ENCODE results near the gene SZT2.

SZT2 gene

DNA sequence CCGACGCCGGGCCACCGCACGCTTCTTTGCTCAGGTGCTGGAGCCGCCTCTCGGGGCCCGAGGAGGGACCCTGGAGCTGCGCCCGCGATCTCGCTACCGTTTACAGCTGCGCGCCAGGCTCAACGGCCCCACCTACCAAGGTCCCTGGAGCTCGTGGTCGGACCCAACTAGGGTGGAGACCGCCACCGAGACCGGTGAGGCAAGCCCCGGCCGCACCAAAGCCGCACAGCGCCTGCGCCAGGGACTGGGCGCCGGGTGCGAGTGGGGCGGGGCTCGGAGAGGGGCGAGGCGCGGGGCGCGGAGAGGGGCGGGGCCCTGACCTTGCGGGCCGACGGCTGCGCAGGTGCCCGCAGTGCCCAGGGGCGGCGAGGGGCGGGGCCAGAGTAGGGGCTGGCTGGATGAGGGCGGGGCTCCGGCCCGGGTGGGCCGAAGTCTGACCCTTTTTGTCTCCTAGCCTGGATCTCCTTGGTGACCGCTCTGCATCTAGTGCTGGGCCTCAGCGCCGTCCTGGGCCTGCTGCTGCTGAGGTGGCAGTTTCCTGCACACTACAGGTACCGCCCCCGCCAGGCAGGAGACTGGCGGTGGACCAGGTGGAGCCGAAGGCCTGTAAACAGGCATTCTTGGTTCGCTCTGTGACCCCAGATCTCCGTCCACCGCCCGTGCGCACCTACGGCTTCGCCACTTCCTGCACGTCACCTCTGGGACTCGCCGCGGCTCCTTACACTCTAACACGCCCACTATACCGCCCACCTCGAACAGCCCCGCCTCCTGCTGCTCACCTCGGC is 40.7 kb upstream of the SZT2 start:
- peak overlapping the region; percentile 62 for H3K4me3 ChIP-seq (ENCODE audit: low read length)
- DNase-seq (ENCODE audit: low read depth) = no peak

DNA sequence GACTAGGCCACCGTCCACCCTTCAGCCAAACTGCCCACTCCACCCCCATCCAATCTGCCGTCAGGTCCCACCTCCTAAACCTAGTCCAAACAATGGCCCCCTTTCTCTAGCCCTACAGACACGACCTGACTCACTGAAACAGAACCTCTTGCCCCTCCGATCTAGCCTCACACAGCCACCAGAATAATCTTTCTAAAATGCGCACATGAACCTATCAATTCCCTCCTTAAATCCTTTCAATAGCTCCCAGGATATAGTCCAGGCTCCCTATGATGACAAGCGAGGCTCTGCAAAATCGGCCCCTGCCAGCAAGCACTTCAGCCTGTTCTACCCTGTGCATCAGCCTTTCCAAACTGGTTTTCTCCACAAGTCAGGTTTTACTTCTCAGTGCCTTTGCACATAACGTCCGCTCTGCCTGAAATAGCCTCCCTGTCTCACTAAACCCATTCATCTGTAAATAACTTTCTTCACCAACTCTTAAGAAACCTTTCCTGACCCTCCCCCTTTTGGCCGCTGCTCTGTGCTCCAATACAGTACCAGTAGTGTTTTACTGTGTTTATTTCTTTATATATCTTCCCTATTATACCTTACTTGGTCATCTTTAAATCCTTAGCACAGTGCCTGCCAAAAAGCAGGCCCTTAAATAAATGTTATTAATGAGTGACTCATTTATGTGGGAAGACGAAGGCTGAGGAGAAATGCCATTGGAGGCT is 39.9 kb upstream of the SZT2 start:
- TF ChIP-seq, protein P1, sequence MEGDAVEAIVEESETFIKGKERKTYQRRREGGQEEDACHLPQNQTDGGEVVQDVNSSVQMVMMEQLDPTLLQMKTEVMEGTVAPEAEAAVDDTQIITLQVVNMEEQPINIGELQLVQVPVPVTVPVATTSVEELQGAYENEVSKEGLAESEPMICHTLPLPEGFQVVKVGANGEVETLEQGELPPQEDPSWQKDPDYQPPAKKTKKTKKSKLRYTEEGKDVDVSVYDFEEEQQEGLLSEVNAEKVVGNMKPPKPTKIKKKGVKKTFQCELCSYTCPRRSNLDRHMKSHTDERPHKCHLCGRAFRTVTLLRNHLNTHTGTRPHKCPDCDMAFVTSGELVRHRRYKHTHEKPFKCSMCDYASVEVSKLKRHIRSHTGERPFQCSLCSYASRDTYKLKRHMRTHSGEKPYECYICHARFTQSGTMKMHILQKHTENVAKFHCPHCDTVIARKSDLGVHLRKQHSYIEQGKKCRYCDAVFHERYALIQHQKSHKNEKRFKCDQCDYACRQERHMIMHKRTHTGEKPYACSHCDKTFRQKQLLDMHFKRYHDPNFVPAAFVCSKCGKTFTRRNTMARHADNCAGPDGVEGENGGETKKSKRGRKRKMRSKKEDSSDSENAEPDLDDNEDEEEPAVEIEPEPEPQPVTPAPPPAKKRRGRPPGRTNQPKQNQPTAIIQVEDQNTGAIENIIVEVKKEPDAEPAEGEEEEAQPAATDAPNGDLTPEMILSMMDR (conservative IDR thresholded peaks at IDR 0.05; ENCODE audit: low read depth, low read length) = no peak
- H3K4me3 ChIP-seq (ENCODE audit: low read length) = peak overlapping the region; percentile 62
- peak; percentile 89 for DNase-seq (ENCODE audit: low read depth)

More for the DNA sequence above, 40.7 kb upstream of the SZT2 start:
- TF ChIP-seq, protein P1 (conservative IDR thresholded peaks at IDR 0.05; ENCODE audit: low read depth, low read length) = no peak

DNA sequence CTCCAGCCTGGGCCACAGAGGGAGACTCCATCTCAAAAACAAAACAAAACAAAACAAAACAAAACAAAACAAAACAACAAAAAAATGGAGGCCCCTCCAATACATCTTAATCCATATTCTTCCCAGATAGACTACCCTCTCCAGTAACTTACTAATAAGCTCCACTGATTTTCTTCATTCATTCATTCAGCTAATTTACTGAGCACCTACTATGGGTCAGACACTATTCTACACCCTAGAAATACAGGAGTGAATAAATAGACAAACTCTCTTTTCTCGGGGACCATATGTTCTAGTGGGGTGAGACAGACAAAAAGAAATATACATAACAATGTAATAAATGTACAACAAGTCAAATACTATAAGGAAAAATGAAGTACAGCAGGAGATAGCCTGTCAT is 38.7 kb upstream of the SZT2 start:
- DNase-seq (ENCODE audit: low read depth) = no peak
- TF ChIP-seq, protein P1 (conservative IDR thresholded peaks at IDR 0.05; ENCODE audit: low read depth, low read length) = no peak
- H3K4me3 ChIP-seq (ENCODE audit: low read length) = no peak overlapping the region

DNA sequence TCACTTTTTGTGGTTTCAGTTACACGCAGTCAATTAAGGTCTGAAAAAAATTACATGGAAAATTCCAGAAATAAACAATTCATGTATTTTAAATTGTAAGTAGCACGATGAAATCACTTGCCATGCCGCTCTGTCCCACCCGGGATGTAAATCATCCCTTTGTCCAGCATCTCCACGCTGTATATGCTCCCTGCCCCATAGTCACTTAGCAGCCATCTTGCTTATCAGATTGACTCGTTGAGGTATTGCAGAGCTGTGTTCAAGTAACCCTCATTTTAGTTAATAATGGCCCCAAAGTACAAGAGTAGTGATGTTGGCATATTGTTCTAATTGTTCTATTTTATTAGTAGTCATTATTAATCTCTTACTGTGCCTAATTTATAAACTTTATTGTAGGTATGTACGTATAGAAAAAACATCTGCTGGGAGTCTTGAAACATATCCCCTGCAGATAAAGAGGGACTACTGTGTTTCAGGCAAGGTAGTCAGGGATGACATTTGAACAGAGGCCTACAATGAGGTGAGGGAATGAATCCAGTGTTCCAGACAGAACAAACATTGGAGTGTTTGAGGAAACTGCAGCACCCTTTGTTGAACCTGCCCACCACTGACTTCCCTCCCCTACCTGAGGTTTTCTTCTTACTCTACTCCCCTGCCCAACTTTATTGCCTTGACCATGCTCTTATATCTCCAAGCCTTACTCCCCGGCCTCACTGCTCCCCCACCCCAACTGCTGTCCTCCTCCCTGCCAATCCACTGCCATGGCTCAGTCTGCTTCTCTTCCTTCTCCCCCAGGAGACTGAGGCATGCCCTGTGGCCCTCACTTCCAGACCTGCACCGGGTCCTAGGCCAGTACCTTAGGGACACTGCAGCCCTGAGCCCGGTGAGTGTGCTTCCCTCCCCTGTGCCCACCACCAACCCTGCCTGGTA is 38.0 kb upstream of the SZT2 start:
- no peak overlapping the region for H3K4me3 ChIP-seq (ENCODE audit: low read length)
- no peak for DNase-seq (ENCODE audit: low read depth)
- TF ChIP-seq, protein P1 (conservative IDR thresholded peaks at IDR 0.05; ENCODE audit: low read depth, low read length) = no peak

DNA sequence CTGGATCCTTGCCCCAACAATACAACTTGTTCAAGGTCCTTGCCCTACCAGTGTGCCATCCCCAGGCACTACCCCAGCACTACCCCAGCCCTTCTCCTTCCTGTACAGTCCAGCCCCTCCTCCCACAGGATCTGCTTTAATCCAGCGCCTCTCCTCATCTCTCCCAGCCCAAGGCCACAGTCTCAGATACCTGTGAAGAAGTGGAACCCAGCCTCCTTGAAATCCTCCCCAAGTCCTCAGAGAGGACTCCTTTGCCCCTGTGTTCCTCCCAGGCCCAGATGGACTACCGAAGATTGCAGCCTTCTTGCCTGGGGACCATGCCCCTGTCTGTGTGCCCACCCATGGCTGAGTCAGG is 37.4 kb upstream of the SZT2 start:
- no peak overlapping the region for H3K4me3 ChIP-seq (ENCODE audit: low read length)
- TF ChIP-seq, protein P1 (conservative IDR thresholded peaks at IDR 0.05; ENCODE audit: low read depth, low read length) = no peak
- DNase-seq (ENCODE audit: low read depth) = no peak

DNA sequence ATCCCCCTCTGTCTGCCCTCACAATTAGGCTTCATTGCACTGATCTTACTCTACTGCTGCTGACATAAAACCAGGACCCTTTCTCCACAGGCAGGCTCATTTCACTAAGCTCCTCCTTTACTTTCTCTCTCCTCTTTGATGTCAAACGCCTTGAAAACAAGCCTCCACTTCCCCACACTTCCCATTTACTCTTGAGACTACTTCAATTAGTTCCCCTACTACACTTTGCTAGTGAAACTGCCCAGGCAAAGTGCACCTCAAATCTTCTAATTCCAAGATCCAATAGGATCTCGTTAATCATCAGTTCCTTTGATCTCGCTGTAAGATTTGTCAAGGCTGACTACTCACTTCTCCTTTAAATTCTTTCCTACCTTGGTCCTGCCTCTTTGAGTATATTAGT is 36.8 kb upstream of the SZT2 start:
- H3K4me3 ChIP-seq (ENCODE audit: low read length) = no peak overlapping the region
- no peak for DNase-seq (ENCODE audit: low read depth)
- TF ChIP-seq, protein P1 (conservative IDR thresholded peaks at IDR 0.05; ENCODE audit: low read depth, low read length) = no peak

All from retinal pigment epithelial cell (primary cell).